A549 (cell line): ENCODE measurements around the gene KIF3B.

ENCODE experiments used
- ESRRA ChIP-seq: fragments of 150-350 bp; IDR thresholded peaks from 2 replicates; pipeline ENCODE4 v1.6.1; 2014; ENCODE audit warnings: mild to moderate bottlenecking, low read length, borderline replicate concordance
- POLR2A ChIP-seq: IDR thresholded peaks from 2 replicates; pipeline ENCODE4 v1.6.1; 2012; ENCODE audit warnings: mild to moderate bottlenecking, low read length
- TF ChIP-seq, protein P1 (sequence below): fragments of >200 bp; sonication (Bioruptor Twin); formaldehyde crosslinking; IDR thresholded peaks from 3 replicates; pipeline ENCODE4 v1.5.1; 2016

- TF ChIP-seq, protein P1, sequence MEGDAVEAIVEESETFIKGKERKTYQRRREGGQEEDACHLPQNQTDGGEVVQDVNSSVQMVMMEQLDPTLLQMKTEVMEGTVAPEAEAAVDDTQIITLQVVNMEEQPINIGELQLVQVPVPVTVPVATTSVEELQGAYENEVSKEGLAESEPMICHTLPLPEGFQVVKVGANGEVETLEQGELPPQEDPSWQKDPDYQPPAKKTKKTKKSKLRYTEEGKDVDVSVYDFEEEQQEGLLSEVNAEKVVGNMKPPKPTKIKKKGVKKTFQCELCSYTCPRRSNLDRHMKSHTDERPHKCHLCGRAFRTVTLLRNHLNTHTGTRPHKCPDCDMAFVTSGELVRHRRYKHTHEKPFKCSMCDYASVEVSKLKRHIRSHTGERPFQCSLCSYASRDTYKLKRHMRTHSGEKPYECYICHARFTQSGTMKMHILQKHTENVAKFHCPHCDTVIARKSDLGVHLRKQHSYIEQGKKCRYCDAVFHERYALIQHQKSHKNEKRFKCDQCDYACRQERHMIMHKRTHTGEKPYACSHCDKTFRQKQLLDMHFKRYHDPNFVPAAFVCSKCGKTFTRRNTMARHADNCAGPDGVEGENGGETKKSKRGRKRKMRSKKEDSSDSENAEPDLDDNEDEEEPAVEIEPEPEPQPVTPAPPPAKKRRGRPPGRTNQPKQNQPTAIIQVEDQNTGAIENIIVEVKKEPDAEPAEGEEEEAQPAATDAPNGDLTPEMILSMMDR, result no peak
- TF ChIP-seq POLR2A (no peak), ESRRA (no peak)
Measured at GRCh38 chr20:32355417-32355841, 78.0 kb downstream of the KIF3B start.
